AG04449 (cell line): ENCODE results near the gene CRYBG3.

Experiments used
- CTCF ChIA-PET: fragments of 350-600 bp; formaldehyde crosslinking; extraction: SDS; loops from one replicate; lab custom pipeline; 2021; ENCODE audit warnings: antibody characterized with exemption; lab: Yijun Ruan, JAX
- POLR2A ChIA-PET: fragments of 400-600, 350-600 bp; formaldehyde crosslinking; extraction: SDS; loops from one replicate; lab custom pipeline; 2020; ENCODE audit warnings: antibody characterized with exemption, inconsistent platforms; lab: Yijun Ruan, JAX
- DNase-seq: peaks from one replicate; pipeline ENCODE4 v3.0.0-alpha.2; 2010; ENCODE audit warnings: low read depth, low spot score
- H3K4me3 ChIP-seq: 2 replicates; pipeline ENCODE4 v1.5.1; 2011; ENCODE audit warnings: low read depth, mild to moderate bottlenecking, control low read depth, low read length
- TF ChIP-seq, protein P1 (sequence below): IDR thresholded peaks from one replicate; pipeline ENCODE4 v1.5.1; 2011; ENCODE audit warnings: mild to moderate bottlenecking, moderate library complexity, low read length, control low read depth, inconsistent platforms; ENCODE audit not compliant: insufficient read depth; ENCODE audit errors: missing control alignments

Gene CRYBG3

DNA sequence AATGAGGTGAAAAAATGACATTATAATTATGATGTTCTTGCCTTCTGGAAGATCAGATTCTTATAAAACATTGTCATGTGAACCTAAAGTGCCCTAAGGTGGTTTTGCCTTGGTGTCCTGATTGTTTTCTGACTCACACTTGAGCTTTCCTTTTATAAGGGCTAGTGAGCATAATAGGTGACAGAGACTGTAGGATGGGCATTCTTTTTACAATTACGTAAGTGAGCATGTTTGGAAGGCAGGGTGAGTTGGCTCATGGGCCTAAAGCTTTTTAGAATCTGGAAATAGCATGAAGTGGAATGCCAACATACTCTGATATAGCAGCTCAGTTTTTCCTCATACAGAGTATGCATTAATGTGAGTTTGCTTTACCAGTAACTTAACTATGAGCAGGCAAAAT, 41.2 kb downstream of the CRYBG3 start:
- TF ChIP-seq, protein P1, sequence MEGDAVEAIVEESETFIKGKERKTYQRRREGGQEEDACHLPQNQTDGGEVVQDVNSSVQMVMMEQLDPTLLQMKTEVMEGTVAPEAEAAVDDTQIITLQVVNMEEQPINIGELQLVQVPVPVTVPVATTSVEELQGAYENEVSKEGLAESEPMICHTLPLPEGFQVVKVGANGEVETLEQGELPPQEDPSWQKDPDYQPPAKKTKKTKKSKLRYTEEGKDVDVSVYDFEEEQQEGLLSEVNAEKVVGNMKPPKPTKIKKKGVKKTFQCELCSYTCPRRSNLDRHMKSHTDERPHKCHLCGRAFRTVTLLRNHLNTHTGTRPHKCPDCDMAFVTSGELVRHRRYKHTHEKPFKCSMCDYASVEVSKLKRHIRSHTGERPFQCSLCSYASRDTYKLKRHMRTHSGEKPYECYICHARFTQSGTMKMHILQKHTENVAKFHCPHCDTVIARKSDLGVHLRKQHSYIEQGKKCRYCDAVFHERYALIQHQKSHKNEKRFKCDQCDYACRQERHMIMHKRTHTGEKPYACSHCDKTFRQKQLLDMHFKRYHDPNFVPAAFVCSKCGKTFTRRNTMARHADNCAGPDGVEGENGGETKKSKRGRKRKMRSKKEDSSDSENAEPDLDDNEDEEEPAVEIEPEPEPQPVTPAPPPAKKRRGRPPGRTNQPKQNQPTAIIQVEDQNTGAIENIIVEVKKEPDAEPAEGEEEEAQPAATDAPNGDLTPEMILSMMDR: no peak
- no peak for DNase-seq
- POLR2A ChIA-PET: no interaction called here
- no peak overlapping the region for H3K4me3 ChIP-seq
- CTCF ChIA-PET: no interaction called here

DNA sequence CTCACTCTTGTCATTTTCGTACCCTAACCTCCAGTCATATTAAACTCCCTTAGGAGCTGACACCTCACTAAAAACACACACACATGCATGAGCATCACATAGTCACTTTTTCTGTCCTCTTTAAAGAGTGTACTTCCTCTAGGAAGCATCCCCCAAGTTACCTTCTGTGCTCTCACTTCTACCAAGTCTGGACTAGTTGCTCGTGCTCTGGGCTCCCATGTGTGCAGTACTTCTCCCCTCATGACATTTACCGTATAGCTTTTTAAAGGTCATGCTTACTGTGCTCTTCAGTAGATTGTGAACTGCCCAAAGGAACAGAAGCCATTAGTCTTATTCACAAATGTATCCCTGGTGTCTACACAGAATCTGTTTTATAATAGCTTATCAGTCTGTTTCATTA, 42.0 kb downstream of the CRYBG3 start:
- POLR2A ChIA-PET: interaction anchor here (0.5 kb wide), 1 partner anchor 35 kb away, joined by 3 read pairs; no protein-coding TSS in a partner anchor
- TF ChIP-seq, protein P1: no peak

DNA sequence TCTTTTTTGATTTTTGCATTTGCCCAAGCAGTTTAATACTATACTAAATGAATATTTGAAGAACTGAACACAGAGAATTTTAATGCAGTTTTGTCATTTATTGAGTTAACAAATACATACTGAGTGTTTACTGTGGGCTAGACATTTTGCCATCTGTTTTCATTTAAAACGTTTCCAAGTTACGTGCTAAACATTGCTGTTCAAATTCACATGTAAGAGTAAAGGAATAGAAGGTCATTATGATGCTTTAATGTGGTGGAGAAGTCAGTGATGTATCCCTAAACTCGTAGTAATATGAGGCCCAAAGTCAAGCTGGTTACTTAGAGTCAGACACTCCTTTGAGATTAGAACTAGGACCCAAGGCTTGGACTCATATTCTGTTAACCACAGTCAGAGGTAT, 49.4 kb downstream of the CRYBG3 start:
- DNase-seq: no peak
- TF ChIP-seq, protein P1: no peak
- POLR2A ChIA-PET: no interaction called here
- H3K4me3 ChIP-seq: no peak overlapping the region
- CTCF ChIA-PET: no interaction called here

More for the DNA sequence above, 42.0 kb downstream of the CRYBG3 start:
- DNase-seq: no peak
- no peak overlapping the region for H3K4me3 ChIP-seq
- CTCF ChIA-PET: interaction anchor here (0.8 kb wide), 1 partner anchor 144 kb away, joined by 3 read pairs; no protein-coding TSS in a partner anchor

DNA sequence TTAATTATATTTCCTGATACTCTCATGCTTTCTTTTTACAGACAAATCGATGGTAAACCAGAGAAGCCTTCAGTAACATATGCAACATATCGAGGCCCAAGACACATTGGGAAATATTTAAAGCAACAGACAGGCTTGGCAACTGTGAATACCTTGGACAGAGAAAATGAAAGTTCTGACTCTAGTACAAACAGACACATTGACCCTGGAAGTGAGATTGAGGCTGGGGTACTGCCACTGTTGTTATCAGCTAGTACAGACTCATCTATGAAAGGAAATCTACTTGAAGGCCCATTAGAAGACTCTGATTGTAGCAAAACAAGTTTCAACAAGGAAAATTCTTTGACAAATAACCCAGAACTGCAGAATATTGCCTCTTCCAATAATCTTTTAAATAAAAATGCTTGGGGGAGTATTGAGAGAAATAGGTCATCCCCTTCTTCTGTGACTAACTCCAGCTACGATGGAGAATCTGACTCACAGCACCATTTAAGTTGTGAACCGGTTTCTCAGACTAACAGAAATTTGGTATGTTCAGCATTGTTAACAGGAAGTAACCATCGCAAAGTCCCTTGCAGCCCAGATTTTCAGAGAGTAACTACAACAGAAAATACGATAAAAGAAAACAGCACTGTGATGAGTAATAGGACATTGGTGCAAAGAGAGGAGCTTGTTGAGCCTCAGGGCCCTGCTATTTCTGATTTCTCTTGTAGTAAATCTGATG, 50.2 kb downstream of the CRYBG3 start:
- TF ChIP-seq, protein P1: no peak
- ChIA-PET CTCF (interaction anchor here (1.1 kb wide), 1 partner anchor 80 kb away, joined by 3 read pairs; no protein-coding TSS in a partner anchor), POLR2A (interaction anchor here (1.2 kb wide), 1 partner anchor 50 kb away, joined by 9 read pairs; the partner anchor contains the start of gene CRYBG3)
- peak; percentile 87 for DNase-seq
- peak overlapping the region; percentile 25 for H3K4me3 ChIP-seq

DNA sequence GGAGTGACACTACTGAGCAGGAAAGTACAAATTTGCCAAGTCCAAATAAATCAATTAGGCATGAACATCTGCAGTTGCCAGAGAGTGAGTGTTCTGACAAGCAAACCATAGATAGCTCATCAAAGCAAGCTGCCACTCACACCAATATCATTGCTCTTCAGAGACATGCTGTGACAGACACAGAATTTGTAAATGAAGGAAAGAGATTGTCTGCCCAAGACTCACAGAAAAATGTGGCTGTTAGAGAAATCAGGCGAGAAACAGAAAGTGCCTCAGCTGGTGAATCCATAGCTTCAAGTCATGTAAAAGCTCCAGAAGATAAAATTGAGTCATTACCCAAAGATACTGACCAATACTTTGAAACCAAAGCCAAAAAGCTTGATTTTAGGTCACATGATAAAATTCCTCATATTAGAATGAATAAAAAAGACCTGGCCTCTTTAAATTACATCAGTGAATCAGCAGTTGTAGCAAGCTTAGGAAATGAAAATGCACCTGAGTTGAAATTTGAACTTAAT, 50.8 kb downstream of the CRYBG3 start:
- no peak for DNase-seq
- CTCF ChIA-PET: interaction anchor here (1.1 kb wide), 1 partner anchor 80 kb away, joined by 3 read pairs; no protein-coding TSS in a partner anchor
- POLR2A ChIA-PET: interaction anchor here (1.2 kb wide), 1 partner anchor 51 kb away, joined by 9 read pairs; the partner anchor contains the start of gene CRYBG3
- TF ChIP-seq, protein P1: no peak
- H3K4me3 ChIP-seq: no peak overlapping the region

DNA sequence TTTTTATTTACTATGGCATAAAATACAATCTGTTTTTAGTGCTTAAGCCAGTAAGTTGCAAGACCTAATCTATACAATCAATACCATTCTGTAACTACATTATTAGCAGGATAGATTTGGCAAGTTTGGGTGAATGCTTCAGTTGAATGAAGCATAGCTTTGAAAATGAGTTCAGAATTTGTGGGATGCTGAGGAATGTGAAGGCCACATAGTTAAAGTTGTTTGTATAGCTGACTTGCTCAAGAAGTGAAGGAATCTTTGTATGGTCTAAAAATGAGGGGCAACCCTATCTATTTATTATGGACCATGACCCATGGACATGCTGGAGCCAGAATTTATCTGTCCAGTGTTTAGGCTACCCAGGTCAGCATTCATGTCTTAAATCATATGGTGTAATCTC, 58.5 kb downstream of the CRYBG3 start:
- no peak for DNase-seq
- CTCF ChIA-PET: no interaction called here
- TF ChIP-seq, protein P1: no peak
- POLR2A ChIA-PET: no interaction called here
- H3K4me3 ChIP-seq: no peak overlapping the region
